ENCODE data around the gene DYRK2.

DYRK2 gene

DNA sequence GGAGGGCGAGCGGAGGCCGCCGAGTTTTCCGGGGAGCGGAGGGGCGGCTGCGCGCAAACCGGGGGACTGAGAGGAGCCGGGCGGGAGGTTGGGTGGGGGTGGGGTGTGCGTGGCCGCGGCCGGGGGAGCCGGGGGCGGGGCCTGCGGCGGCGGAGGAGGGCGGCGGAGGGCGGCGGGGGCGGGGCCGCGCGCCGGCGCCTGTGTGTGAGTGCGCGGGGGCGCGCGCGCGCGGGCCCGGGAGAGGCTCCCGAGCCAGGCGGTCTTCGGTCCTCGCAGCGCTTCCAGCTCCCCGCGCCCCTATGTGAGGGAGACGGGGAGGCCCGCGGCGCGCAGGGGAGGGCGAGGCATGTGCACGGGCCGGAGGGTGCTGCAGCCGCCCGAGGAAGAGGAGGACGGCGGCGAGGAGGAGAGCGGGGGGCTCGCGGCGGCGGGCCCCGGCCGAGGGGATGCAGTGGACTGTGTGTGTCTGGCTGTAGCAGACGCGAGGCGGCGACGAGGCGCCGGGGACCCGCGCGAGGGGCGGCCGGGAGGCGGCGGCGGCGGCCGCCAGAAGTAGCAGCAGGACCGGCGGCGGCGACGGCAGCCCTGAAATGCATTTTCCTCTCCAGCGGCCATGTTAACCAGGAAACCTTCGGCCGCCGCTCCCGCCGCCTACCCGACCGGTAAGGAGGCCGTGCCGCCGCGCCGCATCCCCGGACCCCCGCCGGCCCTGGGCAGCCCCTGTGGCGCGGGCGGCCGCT is at the start of gene DYRK2:
Gene DYRK2 (plus strand): TSS at position 225 of the 740 bp plus-strand sequence. CDS start 389 bp downstream, at position 614.
- Histone ChIP-seq H3K27me3 (ENCODE audit: control insufficient read depth, insufficient read depth, low read length) (no peaks in the 10 kb centered on the region), H3K4me3 (ENCODE audit: low read depth, low read length) (peak within 1 kb of the TSS; percentile 85), H3K9me3 (ENCODE audit: control insufficient read depth, insufficient read depth, low read length) (no peaks in the 10 kb centered on the region), H3K9ac (ENCODE audit: low read depth, low read length) (peak within 1 kb of the TSS; percentile 74), H3K36me3 (ENCODE audit: control insufficient read depth, insufficient read depth, low read length) (no peaks in the 10 kb centered on the region), H3K4me1 (ENCODE audit: control insufficient read depth, insufficient read depth, low read length) (peaks cover 5% of the 10 kb centered on the region)

DNA sequence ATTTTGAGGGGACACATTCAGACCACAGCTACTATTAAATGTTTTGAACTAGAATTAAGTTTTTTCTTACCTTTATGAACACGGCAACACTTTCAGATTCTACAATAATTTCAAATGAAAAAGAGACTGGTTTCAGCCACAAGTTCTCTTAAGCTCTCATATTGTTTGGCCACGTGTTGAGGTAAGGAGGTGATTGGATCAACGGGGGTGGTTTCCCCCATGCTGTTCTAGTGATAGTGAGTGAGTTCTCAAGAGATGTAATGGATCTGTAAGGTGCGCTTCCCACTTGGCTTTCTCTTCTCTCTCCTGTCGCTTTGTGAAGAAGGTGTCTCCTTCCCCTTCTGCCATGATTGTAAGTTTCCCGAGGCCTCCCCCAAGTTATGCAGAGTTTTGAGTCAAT is 48.9 kb upstream of the DYRK2 start:
- H3K4me3 ChIP-seq (ENCODE audit: low read depth, low read length), result no peak overlapping the region
- no peaks in the 10 kb centered on the region for H3K27me3 ChIP-seq (ENCODE audit: control insufficient read depth, insufficient read depth, low read length)
- H3K9ac ChIP-seq (ENCODE audit: low read depth, low read length), result no peak overlapping the region
- peaks cover 4% of the 10 kb centered on the region for H3K4me1 ChIP-seq (ENCODE audit: control insufficient read depth, insufficient read depth, low read length)
- H3K36me3 ChIP-seq (ENCODE audit: control insufficient read depth, insufficient read depth, low read length), result no peaks in the 10 kb centered on the region
- H3K9me3 ChIP-seq (ENCODE audit: control insufficient read depth, insufficient read depth, low read length), result no peaks in the 10 kb centered on the region

DNA sequence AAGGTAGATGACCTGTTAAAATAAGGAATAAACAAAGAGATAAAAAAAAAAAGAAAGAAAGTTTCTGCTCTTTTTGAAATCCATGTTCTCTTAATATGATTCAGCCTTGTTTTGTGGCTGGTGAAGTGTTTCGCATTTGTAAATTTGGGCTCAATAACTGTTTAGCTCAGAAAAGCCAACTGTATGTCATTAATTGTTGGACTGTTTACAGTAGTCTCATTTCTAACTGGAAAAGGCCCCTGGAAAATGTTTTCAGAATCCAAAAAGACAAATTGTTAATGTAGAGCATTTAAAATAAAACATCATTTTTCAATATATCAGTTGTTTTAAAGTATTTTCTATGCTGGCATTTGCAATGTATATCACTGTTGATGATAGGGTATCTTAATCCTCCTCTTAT is 47.4 kb upstream of the DYRK2 start:
- H3K4me3 ChIP-seq (ENCODE audit: low read depth, low read length), result no peak overlapping the region
- peaks cover 4% of the 10 kb centered on the region for H3K4me1 ChIP-seq (ENCODE audit: control insufficient read depth, insufficient read depth, low read length)
- no peaks in the 10 kb centered on the region for H3K36me3 ChIP-seq (ENCODE audit: control insufficient read depth, insufficient read depth, low read length)
- H3K9ac ChIP-seq (ENCODE audit: low read depth, low read length), result no peak overlapping the region
- no peaks in the 10 kb centered on the region for H3K9me3 ChIP-seq (ENCODE audit: control insufficient read depth, insufficient read depth, low read length)
- H3K27me3 ChIP-seq (ENCODE audit: control insufficient read depth, insufficient read depth, low read length), result no peaks in the 10 kb centered on the region

DNA sequence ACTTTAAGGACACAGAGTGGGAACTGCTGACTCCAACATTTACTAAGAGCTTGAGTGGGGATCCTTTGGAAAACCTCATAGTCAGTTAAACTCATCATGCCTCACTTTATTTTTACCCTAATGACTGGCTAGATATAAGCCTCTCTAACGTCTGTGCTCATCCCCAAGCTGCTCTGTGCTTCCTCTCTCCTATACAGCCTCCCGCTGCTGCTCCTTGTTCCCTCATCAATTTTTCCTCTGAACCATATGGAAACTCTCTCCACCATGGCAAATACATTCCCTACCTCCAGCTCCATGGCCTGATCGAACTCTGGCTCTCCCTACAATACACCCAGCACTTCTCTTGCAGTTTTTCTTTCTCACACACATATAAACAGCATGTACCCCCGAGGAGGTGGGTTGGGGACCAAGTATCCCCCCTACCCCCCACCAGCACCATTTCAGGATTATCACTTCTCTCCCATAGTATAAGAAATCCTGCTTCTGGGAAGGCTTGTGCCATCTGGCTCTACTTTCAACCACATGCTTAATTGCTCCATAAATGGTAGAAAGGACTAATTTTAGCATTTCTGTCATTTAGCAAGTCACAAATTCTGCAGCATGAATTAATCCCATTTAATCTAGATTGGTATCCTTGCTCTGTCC is 39.2 kb upstream of the DYRK2 start:
- no peaks in the 10 kb centered on the region for H3K4me1 ChIP-seq (ENCODE audit: control insufficient read depth, insufficient read depth, low read length)
- H3K9ac ChIP-seq (ENCODE audit: low read depth, low read length), result no peak overlapping the region
- no peaks in the 10 kb centered on the region for H3K9me3 ChIP-seq (ENCODE audit: control insufficient read depth, insufficient read depth, low read length)
- no peaks in the 10 kb centered on the region for H3K36me3 ChIP-seq (ENCODE audit: control insufficient read depth, insufficient read depth, low read length)
- H3K4me3 ChIP-seq (ENCODE audit: low read depth, low read length), result no peak overlapping the region
- no peaks in the 10 kb centered on the region for H3K27me3 ChIP-seq (ENCODE audit: control insufficient read depth, insufficient read depth, low read length)

DNA sequence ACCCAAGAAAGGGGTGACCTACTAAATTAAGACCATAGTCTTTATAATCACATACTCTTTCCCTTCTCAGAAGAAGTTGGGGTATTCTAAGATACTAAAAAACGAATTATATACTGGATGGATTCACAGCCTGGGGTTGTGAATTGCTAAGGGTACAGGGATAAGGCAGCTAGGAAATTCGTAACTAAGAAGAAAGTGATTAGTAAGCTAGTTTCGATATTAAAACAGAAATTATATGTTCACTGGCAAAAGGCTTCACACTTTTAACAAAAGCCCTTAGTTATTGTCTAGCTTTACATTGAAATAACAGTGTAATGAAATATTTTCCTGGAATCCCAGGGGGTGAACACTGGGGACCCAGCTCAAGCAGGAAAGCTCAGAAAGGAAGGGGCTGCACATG is 35.5 kb upstream of the DYRK2 start:
- Histone ChIP-seq H3K4me3 (ENCODE audit: low read depth, low read length) (no peak overlapping the region), H3K36me3 (ENCODE audit: control insufficient read depth, insufficient read depth, low read length) (no peaks in the 10 kb centered on the region), H3K9me3 (ENCODE audit: control insufficient read depth, insufficient read depth, low read length) (no peaks in the 10 kb centered on the region), H3K27me3 (ENCODE audit: control insufficient read depth, insufficient read depth, low read length) (no peaks in the 10 kb centered on the region), H3K9ac (ENCODE audit: low read depth, low read length) (no peak overlapping the region), H3K4me1 (ENCODE audit: control insufficient read depth, insufficient read depth, low read length) (no peaks in the 10 kb centered on the region)

DNA sequence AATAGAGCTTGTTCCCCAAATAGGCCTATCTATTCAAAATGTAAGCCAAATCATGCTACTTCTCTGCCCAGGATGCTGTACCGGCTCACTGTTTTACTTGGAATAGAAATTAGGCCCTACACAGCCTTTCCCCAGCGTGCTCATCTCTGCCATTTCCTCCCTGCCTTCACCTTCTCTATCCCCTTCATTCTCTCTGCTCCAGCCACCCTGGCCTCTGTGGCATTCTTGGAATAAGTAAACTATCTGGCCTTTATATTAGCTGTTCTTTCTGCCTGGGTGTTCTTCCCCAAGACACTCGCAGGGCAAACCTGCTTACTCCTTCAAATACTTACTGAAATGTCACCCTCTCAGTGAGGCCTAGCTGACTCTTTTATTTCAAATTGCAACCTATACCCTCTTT is 30.9 kb upstream of the DYRK2 start:
- Histone ChIP-seq H3K36me3 (ENCODE audit: control insufficient read depth, insufficient read depth, low read length) (no peaks in the 10 kb centered on the region), H3K9me3 (ENCODE audit: control insufficient read depth, insufficient read depth, low read length) (no peaks in the 10 kb centered on the region), H3K4me3 (ENCODE audit: low read depth, low read length) (no peak overlapping the region), H3K4me1 (ENCODE audit: control insufficient read depth, insufficient read depth, low read length) (no peaks in the 10 kb centered on the region), H3K9ac (ENCODE audit: low read depth, low read length) (no peak overlapping the region), H3K27me3 (ENCODE audit: control insufficient read depth, insufficient read depth, low read length) (no peaks in the 10 kb centered on the region)

DNA sequence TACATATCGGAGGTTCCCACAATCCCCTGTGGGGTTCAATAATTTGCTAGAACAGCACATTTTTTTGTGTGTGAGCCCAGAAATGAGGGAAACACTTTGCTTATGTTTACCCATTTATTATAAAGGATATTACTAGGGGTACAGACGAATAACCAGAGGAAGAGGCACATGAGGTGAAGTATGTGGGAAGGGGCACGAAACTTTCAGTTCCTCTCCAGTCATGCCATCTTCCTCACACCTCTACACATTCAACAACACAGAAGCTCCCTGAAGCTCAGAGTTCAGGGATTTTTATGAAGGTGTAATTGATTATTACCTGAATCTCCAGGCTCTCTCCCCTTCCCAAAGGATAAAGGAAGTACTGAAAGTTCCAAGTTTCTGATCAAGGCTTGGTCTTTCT is 30.2 kb upstream of the DYRK2 start:
- Histone ChIP-seq H3K27me3 (ENCODE audit: control insufficient read depth, insufficient read depth, low read length) (no peaks in the 10 kb centered on the region), H3K9ac (ENCODE audit: low read depth, low read length) (no peak overlapping the region), H3K36me3 (ENCODE audit: control insufficient read depth, insufficient read depth, low read length) (no peaks in the 10 kb centered on the region), H3K4me3 (ENCODE audit: low read depth, low read length) (no peak overlapping the region), H3K4me1 (ENCODE audit: control insufficient read depth, insufficient read depth, low read length) (no peaks in the 10 kb centered on the region), H3K9me3 (ENCODE audit: control insufficient read depth, insufficient read depth, low read length) (no peaks in the 10 kb centered on the region)

DNA sequence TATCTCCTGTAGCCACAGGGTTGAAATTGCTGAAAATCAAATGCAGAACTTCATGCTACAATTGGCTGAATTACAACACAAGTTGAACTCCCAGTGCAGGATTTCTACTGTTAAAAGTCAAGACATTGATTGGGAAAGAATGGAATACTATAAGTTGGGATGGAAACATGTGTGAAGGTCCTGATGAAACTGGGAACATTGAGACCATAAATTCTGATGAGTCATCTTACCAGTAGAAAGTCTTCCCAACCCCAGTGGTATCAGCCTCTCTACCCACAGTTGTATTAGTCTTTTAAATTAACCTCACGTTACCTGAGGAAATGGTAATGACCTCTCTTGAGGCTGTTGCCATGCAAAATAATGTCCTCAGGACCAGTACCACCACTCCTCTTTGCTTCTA is 27.4 kb upstream of the DYRK2 start:
- Histone ChIP-seq H3K4me3 (ENCODE audit: low read depth, low read length) (no peak overlapping the region), H3K27me3 (ENCODE audit: control insufficient read depth, insufficient read depth, low read length) (no peaks in the 10 kb centered on the region), H3K9ac (ENCODE audit: low read depth, low read length) (no peak overlapping the region), H3K4me1 (ENCODE audit: control insufficient read depth, insufficient read depth, low read length) (no peaks in the 10 kb centered on the region), H3K36me3 (ENCODE audit: control insufficient read depth, insufficient read depth, low read length) (no peaks in the 10 kb centered on the region), H3K9me3 (ENCODE audit: control insufficient read depth, insufficient read depth, low read length) (no peaks in the 10 kb centered on the region)

DNA sequence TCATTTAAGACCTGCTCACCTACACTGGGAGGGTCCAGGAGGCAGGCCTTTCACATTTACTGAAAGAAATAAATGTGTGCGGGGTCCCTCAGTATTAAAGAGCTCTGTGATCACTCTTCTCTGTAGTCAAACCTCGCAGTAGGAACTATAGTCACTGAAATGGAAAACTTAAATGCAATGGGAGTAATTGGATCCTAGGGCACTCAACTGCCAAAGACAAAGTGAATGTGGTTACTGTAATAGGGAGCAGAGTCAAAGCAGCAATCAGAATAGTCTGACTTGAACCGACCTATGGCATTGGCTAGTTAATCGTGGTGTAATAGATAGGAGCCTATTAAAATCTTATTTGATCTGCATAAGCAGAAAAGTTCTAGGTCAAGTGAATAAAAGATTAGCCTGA is 26.6 kb upstream of the DYRK2 start:
- Histone ChIP-seq H3K9me3 (ENCODE audit: control insufficient read depth, insufficient read depth, low read length) (no peaks in the 10 kb centered on the region), H3K4me1 (ENCODE audit: control insufficient read depth, insufficient read depth, low read length) (no peaks in the 10 kb centered on the region), H3K9ac (ENCODE audit: low read depth, low read length) (no peak overlapping the region), H3K27me3 (ENCODE audit: control insufficient read depth, insufficient read depth, low read length) (no peaks in the 10 kb centered on the region), H3K4me3 (ENCODE audit: low read depth, low read length) (no peak overlapping the region), H3K36me3 (ENCODE audit: control insufficient read depth, insufficient read depth, low read length) (no peaks in the 10 kb centered on the region)

DNA sequence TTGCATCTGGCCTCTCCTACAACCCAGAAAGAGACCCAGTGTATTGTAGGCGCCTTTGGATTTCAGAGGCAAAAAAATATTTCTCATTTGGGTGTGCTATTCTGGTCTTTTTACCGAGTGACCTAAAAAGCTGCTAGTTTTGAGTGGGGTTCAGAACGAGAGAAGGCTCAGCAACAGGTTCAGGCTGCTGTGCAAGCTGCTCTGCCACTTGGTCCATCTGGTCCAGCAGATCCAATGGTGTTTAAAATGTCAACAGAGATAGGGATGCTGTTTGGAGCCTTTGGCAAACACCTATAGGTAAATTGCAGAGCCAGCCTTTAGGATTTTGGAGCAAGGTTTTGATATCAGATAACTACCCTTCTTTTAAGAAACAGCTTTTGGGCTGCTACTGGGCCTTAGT is 25.3 kb upstream of the DYRK2 start:
- Histone ChIP-seq H3K4me1 (ENCODE audit: control insufficient read depth, insufficient read depth, low read length) (no peaks in the 10 kb centered on the region), H3K4me3 (ENCODE audit: low read depth, low read length) (no peak overlapping the region), H3K36me3 (ENCODE audit: control insufficient read depth, insufficient read depth, low read length) (no peaks in the 10 kb centered on the region), H3K9me3 (ENCODE audit: control insufficient read depth, insufficient read depth, low read length) (no peaks in the 10 kb centered on the region), H3K27me3 (ENCODE audit: control insufficient read depth, insufficient read depth, low read length) (no peaks in the 10 kb centered on the region), H3K9ac (ENCODE audit: low read depth, low read length) (no peak overlapping the region)

DNA sequence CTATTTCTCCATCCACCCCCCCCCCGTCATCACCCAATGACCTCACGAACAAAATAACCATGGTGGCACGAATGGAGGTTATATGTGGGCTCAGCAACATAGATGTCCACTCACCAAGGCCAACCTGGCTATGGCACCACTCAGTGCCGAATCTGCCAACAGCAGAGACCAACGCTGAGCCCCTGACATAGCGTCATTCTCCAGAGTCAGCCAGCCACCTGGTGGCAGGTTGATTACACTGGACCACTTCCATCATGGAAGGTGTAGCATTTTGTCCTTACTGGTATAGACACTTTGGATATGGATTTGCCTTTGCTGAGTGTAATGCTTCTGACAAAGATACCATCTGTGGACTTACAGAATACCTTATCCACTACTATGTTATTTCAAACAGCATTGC is 24.2 kb upstream of the DYRK2 start:
- Histone ChIP-seq H3K4me3 (ENCODE audit: low read depth, low read length) (no peak overlapping the region), H3K9ac (ENCODE audit: low read depth, low read length) (no peak overlapping the region), H3K27me3 (ENCODE audit: control insufficient read depth, insufficient read depth, low read length) (no peaks in the 10 kb centered on the region), H3K4me1 (ENCODE audit: control insufficient read depth, insufficient read depth, low read length) (no peaks in the 10 kb centered on the region), H3K36me3 (ENCODE audit: control insufficient read depth, insufficient read depth, low read length) (no peaks in the 10 kb centered on the region), H3K9me3 (ENCODE audit: control insufficient read depth, insufficient read depth, low read length) (no peaks in the 10 kb centered on the region)

DNA sequence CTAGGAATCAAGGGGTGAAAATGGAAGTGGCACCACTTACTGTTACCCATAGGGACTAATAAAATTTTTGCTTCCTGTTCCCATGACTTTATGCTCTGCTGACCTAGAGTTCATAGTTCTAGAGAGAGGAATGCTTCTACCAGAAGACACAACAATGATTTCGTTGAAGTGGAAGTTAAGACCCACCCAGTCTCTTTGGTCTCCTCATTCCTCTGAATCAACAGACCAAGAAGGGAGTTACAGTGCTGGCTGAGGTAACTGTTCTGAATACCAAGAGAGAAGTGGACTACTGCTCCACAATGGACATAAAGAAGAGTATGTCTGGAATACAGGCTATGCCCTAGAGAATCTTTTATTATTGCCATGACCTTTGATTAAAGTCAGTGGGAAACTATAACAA is 23.5 kb upstream of the DYRK2 start:
- Histone ChIP-seq H3K4me3 (ENCODE audit: low read depth, low read length) (no peak overlapping the region), H3K4me1 (ENCODE audit: control insufficient read depth, insufficient read depth, low read length) (no peaks in the 10 kb centered on the region), H3K36me3 (ENCODE audit: control insufficient read depth, insufficient read depth, low read length) (no peaks in the 10 kb centered on the region)

More for the DNA sequence above, 23.5 kb upstream of the DYRK2 start:
- Histone ChIP-seq H3K27me3 (ENCODE audit: control insufficient read depth, insufficient read depth, low read length) (no peaks in the 10 kb centered on the region), H3K9ac (ENCODE audit: low read depth, low read length) (no peak overlapping the region), H3K9me3 (ENCODE audit: control insufficient read depth, insufficient read depth, low read length) (no peaks in the 10 kb centered on the region)

All from iPS-15b (cell line).